ENCODE measurements around the gene MUSTN1.

Gene MUSTN1

DNA sequence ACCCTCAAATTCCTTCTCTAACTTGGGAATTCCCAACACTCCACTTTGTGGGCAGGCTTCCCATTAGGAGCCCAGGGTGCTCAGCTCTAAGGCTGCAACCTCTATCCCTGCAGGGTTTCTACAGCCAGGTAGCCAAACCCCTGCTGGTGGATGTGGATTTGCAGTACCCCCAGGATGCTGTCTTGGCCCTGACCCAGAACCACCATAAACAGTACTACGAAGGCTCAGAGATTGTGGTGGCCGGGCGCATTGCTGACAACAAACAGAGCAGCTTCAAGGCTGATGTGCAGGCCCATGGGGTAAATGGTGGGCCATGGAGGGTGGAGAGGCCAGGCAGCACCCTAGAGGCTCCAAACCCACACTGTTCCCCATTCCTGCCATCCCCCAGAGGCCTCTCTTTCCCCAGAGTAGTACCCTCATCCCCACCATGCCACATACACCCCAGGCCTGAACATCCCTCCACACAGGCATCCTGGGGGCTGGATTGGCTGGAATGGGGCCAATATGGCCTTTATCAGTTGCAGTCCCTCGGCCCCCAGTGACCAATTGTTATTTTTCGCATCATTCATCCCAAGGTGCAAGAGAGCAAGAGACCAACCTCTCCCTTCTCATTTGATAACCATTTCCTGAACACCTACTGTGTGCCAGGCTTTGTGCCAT, 49.8 kb downstream of the MUSTN1 start:
- no peak for DNase-seq (ENCODE audit: low read depth)

DNA sequence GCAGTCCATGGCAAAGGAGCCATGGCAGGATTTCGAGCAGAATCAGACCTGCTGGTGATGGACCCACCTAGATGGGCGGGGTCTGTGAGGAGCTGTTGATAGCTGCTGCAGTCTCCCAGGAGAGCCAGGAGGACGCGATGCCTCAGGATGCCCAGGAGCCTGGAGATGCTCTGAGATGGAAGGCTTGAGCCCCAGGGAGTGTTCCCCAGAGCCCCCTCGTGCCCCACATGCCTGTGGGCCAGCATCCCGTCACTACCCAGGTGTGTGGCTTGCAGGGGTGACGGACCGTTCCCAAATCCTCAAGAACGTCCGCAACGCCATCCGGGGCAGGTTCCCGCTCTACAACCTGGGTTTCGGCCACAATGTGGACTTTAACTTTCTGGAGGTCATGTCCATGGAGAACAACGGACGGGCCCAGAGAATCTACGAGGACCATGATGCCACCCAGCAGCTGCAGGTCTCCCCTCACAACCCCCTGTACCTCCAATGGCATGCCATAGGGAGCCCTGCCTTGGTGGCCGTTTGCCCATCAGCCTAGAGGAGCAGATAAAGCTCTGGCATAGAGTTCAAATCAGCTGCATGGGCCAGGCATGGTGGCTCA, 50.7 kb downstream of the MUSTN1 start:
- no peak for DNase-seq (ENCODE audit: low read depth)

DNA sequence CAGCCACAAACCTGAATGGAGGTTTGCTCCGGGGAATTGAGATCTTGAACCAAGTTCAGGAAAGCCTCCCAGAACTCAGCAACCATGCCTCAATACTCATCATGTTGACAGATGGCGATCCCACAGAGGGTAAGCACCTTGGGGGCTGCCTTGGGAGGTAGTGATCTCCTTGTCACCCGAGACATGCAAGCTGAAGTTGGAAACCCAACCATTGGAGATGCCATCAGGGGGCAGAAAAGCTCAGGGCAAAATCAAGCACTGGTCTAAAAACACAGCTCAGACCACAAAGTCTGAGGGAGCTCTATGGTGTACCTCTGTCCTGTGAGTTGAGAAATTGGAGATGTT, 51.6 kb downstream of the MUSTN1 start:
- DNase-seq (ENCODE audit: low read depth) = no peak
